ENCODE measurements around the gene NEK1. TPM values are rescaled to one million over a fixed set of nuclear protein-coding genes. Genes with fewer than 3 reads are reported as not detected.

Gene NEK1
- total and polyA plus RNA-seq, 4 donors = 3.6 to 32.9 (median 9.3) TPM

GRCh38 chr4:169622566-169622965, 10.2 kb upstream of the NEK1 start:
- H3K27me3 ChIP-seq (ENCODE audit: control insufficient read depth in 3 of 3, insufficient read depth in 3 of 3, low read length in 2 of 3) = no peaks in the 10 kb centered on the region
- no peak overlapping the region for H3K4me3 ChIP-seq
- H3K4me1 ChIP-seq (ENCODE audit: control insufficient read depth in 5 of 5, insufficient read depth in 5 of 5, low read length in 5 of 5) = peaks cover 0 to 19% (median 10%) of the 10 kb centered on the region in 5 donors
- ATAC-seq (ENCODE audit: insufficient read depth, low FRiP score) (no peak), DNase-seq (peak in 2 of 3 donors; percentile 58 to 74)
- H3K9me3 ChIP-seq (ENCODE audit: control insufficient read depth in 4 of 4, insufficient read depth in 3 of 4, low read length in 3 of 4) = no peaks in the 10 kb centered on the region
- peaks cover 0 to 4% (median 0%) of the 10 kb centered on the region in 4 donors for H3K36me3 ChIP-seq (ENCODE audit: control insufficient read depth in 4 of 4, insufficient read depth in 4 of 4, low read length in 4 of 4)
- peak overlapping the region in 1 of 2 donors; percentile 100 for H3K9ac ChIP-seq (ENCODE audit: insufficient read depth in 1 of 2, low read length in 2 of 2)
- TF ChIP-seq CTCF (IDR thresholded peaks at IDR 0.05; ENCODE audit: control extremely low read depth, extremely low read depth) = no peak
- 27% methylated on average over 4 of the region's 4 CpGs for WGBS, 2 donors
- H3K27ac ChIP-seq (ENCODE audit: low read depth in 1 of 2, low read length in 1 of 2) = peak overlapping the region in 1 of 2 donors; percentile 71

GRCh38 chr4:169621731-169622492, 9.5 kb upstream of the NEK1 start:
- 3 to 4% methylated on average over 6 of the region's 6 CpGs for WGBS, 2 donors
- ATAC-seq (ENCODE audit: insufficient read depth, low FRiP score) = no peak

GRCh38 chr4:169620880-169621248, 8.5 kb upstream of the NEK1 start:
- Histone ChIP-seq H3K9ac (ENCODE audit: insufficient read depth in 1 of 2, low read length in 2 of 2) (peak overlapping the region; percentile 100), H3K27ac (ENCODE audit: low read depth in 1 of 2, low read length in 1 of 2) (peak overlapping the region; percentile 97 to 99), H3K4me3 (peak overlapping the region; percentile 71), H3K9me3 (ENCODE audit: control insufficient read depth in 4 of 4, insufficient read depth in 3 of 4, low read length in 3 of 4) (no peaks in the 10 kb centered on the region), H3K4me1 (ENCODE audit: control insufficient read depth in 5 of 5, insufficient read depth in 5 of 5, low read length in 5 of 5) (peaks cover 0 to 19% (median 5%) of the 10 kb centered on the region in 5 donors), H3K27me3 (ENCODE audit: control insufficient read depth in 3 of 3, insufficient read depth in 3 of 3, low read length in 2 of 3) (no peaks in the 10 kb centered on the region), H3K36me3 (ENCODE audit: control insufficient read depth in 4 of 4, insufficient read depth in 4 of 4, low read length in 4 of 4) (peaks cover 0 to 4% (median 0%) of the 10 kb centered on the region in 4 donors)
- DNase-seq = peak; percentile 37 to 71 (median 52)
- WGBS, 2 donors = 0 to 1% methylated on average over 14 of the region's 14 CpGs
- ATAC-seq (ENCODE audit: insufficient read depth, low FRiP score) = no peak
- no peak for TF ChIP-seq CTCF (IDR thresholded peaks at IDR 0.05; ENCODE audit: control extremely low read depth, extremely low read depth)

More at GRCh38 chr4:169621731-169622492, 9.5 kb upstream of the NEK1 start:
- peak; percentile 50 to 96 (median 94) for DNase-seq
- Histone ChIP-seq H3K9ac (ENCODE audit: insufficient read depth in 1 of 2, low read length in 2 of 2) (peak overlapping the region; percentile 100), H3K4me3 (no peak overlapping the region), H3K9me3 (ENCODE audit: control insufficient read depth in 4 of 4, insufficient read depth in 3 of 4, low read length in 3 of 4) (no peaks in the 10 kb centered on the region), H3K27me3 (ENCODE audit: control insufficient read depth in 3 of 3, insufficient read depth in 3 of 3, low read length in 2 of 3) (no peaks in the 10 kb centered on the region), H3K27ac (ENCODE audit: low read depth in 1 of 2, low read length in 1 of 2) (peak overlapping the region in 1 of 2 donors; percentile 85), H3K36me3 (ENCODE audit: control insufficient read depth in 4 of 4, insufficient read depth in 4 of 4, low read length in 4 of 4) (peaks cover 0 to 4% (median 0%) of the 10 kb centered on the region in 4 donors), H3K4me1 (ENCODE audit: control insufficient read depth in 5 of 5, insufficient read depth in 5 of 5, low read length in 5 of 5) (peaks cover 0 to 19% (median 7%) of the 10 kb centered on the region in 5 donors)
- no peak for TF ChIP-seq CTCF (IDR thresholded peaks at IDR 0.05; ENCODE audit: control extremely low read depth, extremely low read depth)
